Large intestine (tissue), 3 donors: Measurements from ENCODE around the gene CAPN2. TPM values are rescaled to one million over a fixed set of nuclear protein-coding genes. Genes with fewer than 3 reads are reported as not detected.
"Not testable (repeated sequence)": the region's sequence is repeated elsewhere in the genome, so short reads cannot be mapped to it uniquely, and the experiment has no call there.

Experiments
- DNase-seq, 2 donors: peaks; one replicate each; pipeline versions ENCODE4 v3.0.0 to v3.0.0-alpha.2; 2013
- H3K27ac ChIP-seq: one replicate; pipeline ENCODE4 v1.5.1; 2013; ENCODE audit warnings: low read length
- H3K27me3 ChIP-seq: 2 replicates; pipeline ENCODE4 v1.6.1; 2013; ENCODE audit warnings: low read length; ENCODE audit not compliant: control insufficient read depth, insufficient read depth
- H3K36me3 ChIP-seq: 2 replicates; pipeline ENCODE4 v1.6.1; 2013; ENCODE audit warnings: low read length; ENCODE audit not compliant: control insufficient read depth, insufficient read depth
- H3K4me1 ChIP-seq: one replicate; pipeline ENCODE4 v1.6.1; 2013; ENCODE audit warnings: low read length; ENCODE audit not compliant: control insufficient read depth, insufficient read depth
- H3K4me3 ChIP-seq: one replicate; pipeline ENCODE4 v1.5.1; 2013; ENCODE audit warnings: low read length
- H3K9me3 ChIP-seq: one replicate; pipeline ENCODE4 v1.6.1; 2013; ENCODE audit warnings: mild to moderate bottlenecking, low read depth, low read length, moderate library complexity; ENCODE audit not compliant: control insufficient read depth
- WGBS: methylation state at CpG from one replicate; pipeline ENCODE4 v1.1.5; 2013; ENCODE audit warnings: low lambda C conversion rate; ENCODE audit not compliant: insufficient coverage; 5-methylcytosine and 5-hydroxymethylcytosine counted together
- polyA plus RNA-seq: library from polyadenylated mRNA; unstranded; fragments of 120-200 nt; gene quantifications from one replicate; pipeline ENCODE4 v1.2.1, GENCODE V29; 2013

Gene CAPN2
- polyA plus RNA-seq, 1 donor: 71.3 TPM

DNA sequence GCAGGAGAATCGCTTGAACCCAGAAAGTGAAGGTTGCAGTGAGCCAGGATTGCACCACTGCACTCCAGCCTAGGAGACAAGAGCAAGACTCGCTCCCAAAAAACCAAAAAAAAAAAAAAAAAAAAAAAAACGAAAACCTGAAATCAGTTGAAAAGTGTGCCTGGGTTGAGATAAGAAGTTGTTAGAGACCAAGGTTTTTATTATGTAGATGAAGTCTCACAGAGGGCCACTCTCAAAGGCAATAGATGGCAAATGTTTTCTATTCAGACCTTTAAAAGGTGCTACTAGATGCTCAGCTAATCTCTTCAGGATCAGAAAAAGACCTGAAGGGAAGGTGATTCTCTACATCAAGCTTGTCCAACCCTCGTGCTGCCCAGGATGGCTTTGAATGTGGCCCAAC is 17.6 kb downstream of the CAPN2 start:
- no peak for DNase-seq
- Histone ChIP-seq H3K9me3 (no peaks in the 10 kb centered on the region), H3K27ac (no peak overlapping the region), H3K4me1 (peaks cover 32% of the 10 kb centered on the region), H3K4me3 (no peak overlapping the region), H3K27me3 (no peaks in the 10 kb centered on the region), H3K36me3 (peaks cover 15% of the 10 kb centered on the region)
- 100% methylated on average over 1 of the region's 4 CpGs for WGBS

DNA sequence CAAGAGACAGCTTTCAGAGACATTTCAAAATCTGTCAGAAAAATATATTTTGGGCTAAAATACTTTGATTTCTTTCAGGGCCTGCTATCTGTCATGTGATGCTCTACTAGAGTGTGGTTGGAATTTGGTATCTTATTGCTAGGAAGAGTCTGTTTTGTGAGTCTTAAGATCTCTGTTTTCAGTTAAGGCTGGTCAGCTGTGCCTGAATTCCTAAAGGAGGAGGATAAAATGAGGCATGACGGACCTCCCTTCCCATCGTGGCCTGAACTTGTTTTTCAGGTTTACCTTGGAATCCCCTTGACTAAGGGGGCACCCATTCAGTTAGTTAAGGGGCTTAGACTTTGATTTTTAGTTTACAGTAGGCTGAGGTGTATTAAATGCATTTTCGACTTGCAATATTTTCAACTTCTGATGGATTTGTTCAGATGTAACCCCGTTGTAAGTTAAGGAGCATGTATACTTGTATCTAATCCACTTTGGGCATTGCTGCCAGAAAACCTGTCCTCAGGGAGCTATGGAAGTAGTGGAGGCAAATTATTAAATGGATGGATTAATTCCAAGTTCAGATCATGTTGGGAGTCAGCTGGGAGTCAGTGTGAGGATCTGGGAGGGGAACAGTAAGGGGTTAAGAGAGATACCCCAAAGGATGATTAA is 18.3 kb downstream of the CAPN2 start:
- no peaks in the 10 kb centered on the region for H3K27me3 ChIP-seq
- H3K27ac ChIP-seq: no peak overlapping the region
- H3K9me3 ChIP-seq: no peaks in the 10 kb centered on the region
- no peak overlapping the region for H3K4me3 ChIP-seq
- H3K4me1 ChIP-seq: peaks cover 32% of the 10 kb centered on the region
- 20% methylated on average over 1 of the region's 4 CpGs for WGBS
- DNase-seq: no peak
- H3K36me3 ChIP-seq: peaks cover 13% of the 10 kb centered on the region

DNA sequence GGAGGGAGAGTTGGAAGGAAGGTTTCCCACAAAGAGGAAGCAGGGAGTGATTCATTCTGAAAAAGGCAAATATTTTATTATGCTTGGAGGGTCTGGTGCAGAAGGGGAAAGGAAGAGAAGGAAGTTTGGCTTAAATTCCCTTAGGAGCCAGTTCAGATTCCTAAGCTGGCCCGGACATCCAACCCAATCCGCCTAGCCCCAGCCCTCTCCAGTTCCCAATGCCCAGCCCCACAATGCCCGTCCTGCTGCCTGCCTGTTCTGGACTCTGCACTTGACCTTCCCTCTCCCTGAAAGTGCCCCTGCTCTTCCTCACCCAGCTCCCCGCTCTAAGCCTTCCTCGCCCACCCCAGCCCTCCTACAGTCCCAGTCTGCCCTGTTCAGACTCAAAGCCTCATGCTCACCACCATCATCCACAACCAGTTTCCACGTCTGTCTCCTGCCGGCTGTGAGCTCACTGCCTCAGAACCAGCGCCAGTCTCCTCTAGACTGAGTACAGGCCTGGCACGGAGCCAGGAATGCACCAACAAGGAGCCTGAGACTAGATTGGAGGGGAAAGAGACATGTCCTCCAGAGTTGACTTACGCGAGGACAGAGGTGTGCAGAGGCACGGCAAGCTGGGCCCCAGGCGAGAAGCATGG is 18.9 kb downstream of the CAPN2 start:
- Histone ChIP-seq H3K4me3 (no peak overlapping the region), H3K27me3 (no peaks in the 10 kb centered on the region), H3K4me1 (peaks cover 29% of the 10 kb centered on the region), H3K27ac (peak overlapping the region; percentile 8), H3K36me3 (peaks cover 13% of the 10 kb centered on the region), H3K9me3 (no peaks in the 10 kb centered on the region)
- WGBS: 60% methylated on average over 1 of the region's 13 CpGs
- DNase-seq: peak in 1 of 2 donors; percentile 49

DNA sequence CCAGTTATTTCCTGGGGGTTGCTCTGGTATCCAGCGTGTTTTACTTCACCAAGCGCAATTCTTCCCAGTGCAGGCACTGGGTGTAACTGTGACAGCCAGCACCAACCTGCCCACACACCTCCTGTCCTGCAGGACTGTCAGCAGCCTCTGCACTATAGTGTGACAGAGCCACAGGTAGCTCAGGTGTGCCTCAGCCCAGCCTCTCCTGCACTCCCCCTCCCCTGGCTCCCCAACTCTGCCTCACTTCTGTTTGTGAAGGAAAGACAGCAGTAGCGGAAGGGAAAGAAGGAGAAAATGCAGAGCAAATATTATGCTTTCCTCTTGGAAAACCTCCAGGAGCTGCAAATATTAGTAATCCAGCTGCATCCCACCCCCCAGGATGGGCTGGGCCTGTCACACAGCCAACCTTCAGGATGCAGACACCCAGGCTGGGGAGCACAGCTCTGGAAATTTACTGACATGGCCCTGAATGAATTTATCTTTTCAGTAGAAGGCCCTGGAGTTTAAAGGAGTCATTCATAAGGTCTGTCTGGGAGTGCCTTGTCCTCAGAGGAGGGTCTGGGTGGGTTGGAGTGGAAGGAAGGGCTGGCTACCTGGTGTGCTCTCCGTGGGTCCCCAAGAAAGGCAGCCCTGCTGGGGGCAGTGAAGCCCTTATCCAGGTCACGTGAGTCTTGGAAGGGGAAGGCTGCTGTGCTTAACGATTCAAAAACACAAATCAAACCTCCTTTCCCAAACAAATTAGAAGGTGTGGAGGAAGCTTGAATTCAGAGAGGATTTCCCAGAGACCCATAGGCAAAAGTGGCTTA is 20.9 kb downstream of the CAPN2 start:
- DNase-seq: no peak
- Histone ChIP-seq H3K27me3 (no peaks in the 10 kb centered on the region), H3K36me3 (peaks cover 7% of the 10 kb centered on the region), H3K4me3 (no peak overlapping the region), H3K27ac (no peak overlapping the region), H3K9me3 (no peaks in the 10 kb centered on the region), H3K4me1 (peaks cover 32% of the 10 kb centered on the region)
- WGBS: no CpG with 5 or more reads among the region's 6 CpGs

DNA sequence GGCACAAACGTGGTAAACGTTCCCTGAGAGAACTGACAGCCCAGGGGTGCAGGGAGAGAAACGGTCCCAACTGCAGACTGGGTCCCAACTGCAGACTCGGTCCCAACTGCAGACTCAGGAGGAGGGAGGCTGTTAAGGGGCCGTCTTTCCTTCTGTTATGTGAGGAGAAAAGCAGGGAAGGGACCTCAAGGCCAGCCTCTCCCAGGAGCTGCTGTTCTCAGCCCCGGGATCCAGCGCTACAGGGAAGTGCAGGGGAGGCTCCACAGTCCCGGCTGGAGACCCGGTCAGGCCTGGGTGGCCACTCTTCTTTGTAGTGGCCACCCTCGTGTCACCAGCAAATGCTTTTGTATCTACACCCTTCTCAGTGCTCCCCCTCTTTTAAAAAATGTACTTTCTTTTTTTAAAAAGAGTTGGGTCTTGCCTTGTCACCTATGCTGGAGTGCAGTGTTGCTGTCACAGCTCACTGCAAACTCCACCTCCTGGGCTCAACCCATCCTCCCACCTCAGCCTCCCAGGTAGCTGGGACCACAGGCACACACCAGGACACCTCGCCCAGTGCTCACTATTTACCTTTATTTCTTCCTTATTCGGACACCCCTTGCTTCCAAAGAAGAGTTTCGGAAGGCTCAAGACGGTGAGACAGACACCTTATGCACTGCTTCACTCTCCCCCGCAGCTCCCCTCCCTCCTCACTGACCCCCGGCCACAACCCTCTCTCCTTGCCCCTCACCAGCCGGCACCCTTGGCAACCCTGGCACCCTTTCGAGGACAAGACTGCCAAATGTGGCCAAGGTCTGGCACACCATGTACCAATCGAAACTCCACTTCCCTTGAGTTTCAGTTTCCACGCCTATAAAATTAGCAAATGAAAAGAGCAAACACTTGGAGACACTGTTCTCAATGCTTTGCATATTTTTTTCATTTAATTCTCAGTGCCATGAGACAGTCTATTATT is 21.8 kb downstream of the CAPN2 start:
- H3K4me1 ChIP-seq: peaks cover 38% of the 10 kb centered on the region
- H3K4me3 ChIP-seq: no peak overlapping the region
- H3K9me3 ChIP-seq: no peaks in the 10 kb centered on the region
- H3K27ac ChIP-seq: no peak overlapping the region
- no peaks in the 10 kb centered on the region for H3K36me3 ChIP-seq
- no CpG with 5 or more reads among the region's 20 CpGs for WGBS
- DNase-seq: no peak
- no peaks in the 10 kb centered on the region for H3K27me3 ChIP-seq

DNA sequence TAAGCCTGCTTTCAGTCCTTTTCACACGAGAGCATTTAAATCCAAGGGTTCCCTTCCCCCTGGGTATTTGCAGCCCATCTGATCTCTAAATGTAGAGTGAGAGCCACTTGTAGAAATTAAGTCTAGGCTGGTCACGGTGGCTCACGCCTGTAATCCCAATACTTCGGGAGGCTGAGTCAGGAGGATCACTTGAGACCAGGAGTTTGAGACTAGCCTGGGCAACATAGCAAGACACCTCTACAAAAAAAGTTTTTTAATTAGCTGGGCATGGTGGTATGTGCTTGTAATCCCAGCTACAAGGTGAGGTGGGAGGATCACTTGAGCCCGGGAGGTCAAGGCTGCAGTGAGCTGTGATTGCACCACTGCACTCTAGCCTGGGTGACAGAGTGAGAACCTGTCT is 24.3 kb downstream of the CAPN2 start:
- not testable (repeated sequence) for H3K36me3 ChIP-seq, H3K27ac ChIP-seq, H3K9me3 ChIP-seq, H3K27me3 ChIP-seq, H3K4me3 ChIP-seq, DNase-seq
- peaks cover 43% of the 10 kb centered on the region for H3K4me1 ChIP-seq
- WGBS: no CpG with 5 or more reads among the region's 5 CpGs

DNA sequence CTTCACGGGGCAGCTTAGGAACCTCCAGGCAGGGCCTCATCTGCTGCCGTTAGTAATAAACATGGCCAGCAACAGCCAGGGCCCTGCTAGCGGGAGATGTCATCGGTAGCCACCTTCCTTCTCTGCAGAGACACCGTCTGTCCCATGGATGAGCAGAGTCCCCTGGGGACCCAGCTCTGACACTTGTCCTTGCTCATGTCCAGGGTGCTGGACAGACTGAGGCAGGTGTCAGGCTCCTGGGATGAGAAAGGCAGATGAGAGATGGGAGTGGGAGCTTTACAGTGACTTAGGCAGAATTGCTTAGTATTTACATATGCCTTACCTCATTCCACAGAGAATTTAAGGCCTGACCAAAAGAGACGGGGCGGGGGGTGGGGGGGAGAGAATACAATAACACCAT is 25.0 kb downstream of the CAPN2 start:
- DNase-seq: no peak
- Histone ChIP-seq H3K4me1 (peaks cover 42% of the 10 kb centered on the region), H3K27ac (no peak overlapping the region), H3K36me3 (no peaks in the 10 kb centered on the region), H3K9me3 (no peaks in the 10 kb centered on the region), H3K4me3 (no peak overlapping the region), H3K27me3 (no peaks in the 10 kb centered on the region)
- no CpG with 5 or more reads among the region's 7 CpGs for WGBS

DNA sequence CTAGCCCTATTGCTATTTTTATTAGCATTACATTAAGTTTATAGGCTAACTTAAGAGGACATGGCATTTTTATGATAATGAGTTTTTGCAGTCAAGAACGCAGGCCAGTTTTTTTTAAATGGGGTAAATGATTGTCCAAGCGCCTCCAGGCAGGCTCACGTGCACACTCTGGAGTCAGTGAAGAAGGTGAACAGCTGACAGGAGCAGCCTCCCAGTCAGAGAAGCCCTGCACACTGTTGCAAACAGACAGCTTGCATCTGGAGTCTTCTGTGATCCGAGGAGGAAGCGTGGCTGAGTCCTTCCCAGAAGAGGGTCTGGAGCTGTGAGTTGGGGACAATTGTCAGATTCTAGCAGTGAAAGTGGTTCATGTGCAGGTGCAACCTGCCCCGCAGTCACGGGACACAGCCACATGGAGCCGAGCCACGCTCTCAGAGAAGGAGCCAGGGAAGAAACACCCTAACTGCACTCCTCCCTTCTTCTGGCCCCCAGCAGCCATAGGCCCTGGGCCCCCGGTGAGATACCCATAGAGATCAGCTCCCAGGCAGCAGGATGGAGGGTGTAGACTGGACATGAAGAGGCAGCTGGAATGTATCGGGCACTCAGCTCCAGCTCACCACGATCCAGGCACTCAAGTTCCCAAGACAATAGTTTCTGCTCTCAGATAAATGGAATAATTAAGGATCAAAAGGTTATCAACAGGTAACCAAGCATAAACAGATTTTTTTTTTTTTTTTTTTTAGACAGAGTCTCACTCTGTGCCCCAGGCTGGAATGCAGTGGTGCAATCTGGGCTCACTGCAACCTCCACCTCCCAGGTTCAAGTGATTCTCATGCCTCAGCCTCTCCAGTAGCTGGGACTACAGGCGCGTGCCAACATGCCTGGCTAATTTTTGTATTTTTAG is 26.4 kb downstream of the CAPN2 start:
- Histone ChIP-seq H3K27me3 (no peaks in the 10 kb centered on the region), H3K4me3 (no peak overlapping the region), H3K36me3 (peaks cover 1% of the 10 kb centered on the region), H3K9me3 (no peaks in the 10 kb centered on the region), H3K4me1 (peaks cover 33% of the 10 kb centered on the region), H3K27ac (peak overlapping the region; percentile 87)
- peak; percentile 81 to 90 for DNase-seq
- WGBS: no CpG with 5 or more reads among the region's 14 CpGs

DNA sequence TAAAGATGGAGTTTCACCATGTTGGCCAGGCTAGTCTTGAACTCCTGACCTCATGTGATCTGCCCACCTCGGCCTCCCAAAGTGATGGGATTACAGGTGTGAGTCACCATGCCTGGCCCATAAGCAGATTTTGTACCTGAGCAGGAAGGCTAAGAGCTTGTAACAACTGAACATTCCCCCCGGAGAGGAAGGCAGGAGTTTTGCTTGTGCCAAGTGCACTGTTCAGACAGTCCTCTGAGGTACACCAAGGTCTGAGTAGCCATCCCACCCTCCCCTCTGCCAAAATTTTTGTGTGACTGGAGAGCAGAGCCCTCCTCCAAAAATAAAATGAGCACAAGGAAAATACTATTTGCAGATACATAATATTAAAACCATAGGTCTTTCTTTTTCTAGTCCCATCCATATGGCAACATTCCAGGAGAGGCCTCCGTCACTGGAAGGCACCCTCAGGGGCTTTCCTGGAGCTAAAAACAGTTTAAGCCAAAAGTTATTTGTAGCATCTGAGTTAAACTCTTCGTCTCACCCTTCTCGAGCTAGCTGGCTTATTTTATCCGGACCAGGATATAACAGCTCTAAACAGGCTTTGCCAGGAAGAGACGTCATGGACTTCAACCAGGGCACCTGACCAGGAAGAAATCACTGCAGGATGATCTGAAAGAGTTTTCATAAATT is 27.2 kb downstream of the CAPN2 start:
- 44% methylated on average over 3 of the region's 7 CpGs for WGBS
- Histone ChIP-seq H3K9me3 (no peaks in the 10 kb centered on the region), H3K4me1 (peaks cover 30% of the 10 kb centered on the region), H3K27ac (peak overlapping the region; percentile 87), H3K4me3 (no peak overlapping the region), H3K36me3 (peaks cover 6% of the 10 kb centered on the region), H3K27me3 (no peaks in the 10 kb centered on the region)
- DNase-seq: peak in 1 of 2 donors; percentile 75
